A549 (cell line): ENCODE results near the gene OR52B6. TPM values are rescaled to one million over a fixed set of nuclear protein-coding genes. Genes with fewer than 3 reads are reported as not detected.
A peak's percentile ranks its signal among the peaks of the same experiment; 100 is the strongest.

ENCODE experiments used
- ATAC-seq, 2 experiments: fragments of 200-7000 bp in 1 of 2; fragments of >200 bp in 1 of 2; cut with Nextera tagmentation in 1 of 2; cut with Tn5 transposase in 1 of 2; 3 replicates each; pipeline versions ENCODE4 v1.8.0 to v1.9.1; 2018 to 2020; ENCODE audit warnings: mild to moderate bottlenecking in 1 of 2, moderate library complexity in 1 of 2
- CTCF ChIA-PET: fragments of 300-600 bp; sonication (Branson Sonifier 250); formaldehyde crosslinking; extraction: SDS; loops from one replicate; lab custom pipeline; 2021; ENCODE audit warnings: antibody characterized with exemption, inconsistent platforms; lab: Yijun Ruan, JAX
- POLR2A ChIA-PET: fragments of 350-600 bp; formaldehyde crosslinking; extraction: SDS; loops from one replicate; lab custom pipeline; 2021; ENCODE audit warnings: antibody characterized with exemption, inconsistent platforms; lab: Yijun Ruan, JAX
- DNase-seq, 2 experiments: peaks; one replicate each; pipeline versions ENCODE4 v3.0.0 to v3.0.0-alpha.2; 2011 to 2016; ENCODE audit warnings: low read depth in 1 of 2, low spot score in 1 of 2
- FAIRE-seq: peaks from 2 replicates; lab custom pipeline; 2011; peaks lifted over from hg19 to GRCh38; lab: Jason Lieb, UNC
- H3K27ac ChIP-seq, 2 experiments: fragments of >200 bp; sonication (Bioruptor Twin); formaldehyde crosslinking; 3 replicates each; pipeline ENCODE4 v1.5.1; 2016 to 2017
- H3K4me1 ChIP-seq: fragments of >200 bp; sonication (Bioruptor Twin); formaldehyde crosslinking; 3 replicates; pipeline ENCODE4 v1.6.1; 2016
- H3K4me2 ChIP-seq: fragments of >200 bp; sonication (Bioruptor Twin); formaldehyde crosslinking; 3 replicates; pipeline ENCODE4 v1.6.1; 2016
- H3K4me3 ChIP-seq: fragments of >200 bp; sonication (Bioruptor Twin); formaldehyde crosslinking; 3 replicates; pipeline ENCODE4 v1.5.1; 2016
- H3K9me3 ChIP-seq: fragments of >200 bp; sonication (Bioruptor Twin); formaldehyde crosslinking; 3 replicates; pipeline ENCODE4 v1.6.1; 2016
- CHD2 ChIP-seq: fragments of 150-350 bp; IDR thresholded peaks from 2 replicates; pipeline ENCODE4 v1.6.1; 2014; ENCODE audit warnings: low read length; ENCODE audit not compliant: partially characterized antibody
- CTCF ChIP-seq: fragments of >200 bp; sonication (Bioruptor Twin); formaldehyde crosslinking; IDR thresholded peaks from 3 replicates; pipeline ENCODE4 v1.5.1; 2016
- E2F6 ChIP-seq: IDR thresholded peaks from 2 replicates; pipeline ENCODE4 v1.6.1; 2012; ENCODE audit warnings: low read depth, borderline replicate concordance
- EHF ChIP-seq: fragments of 250-450 bp; sonication (Bioruptor Pico); IDR thresholded peaks from 2 replicates; pipeline ENCODE4 v1.5.0; 2020; ENCODE audit warnings: mild to moderate bottlenecking
- FOSB ChIP-seq: fragments of 250-450 bp; sonication (Bioruptor Pico); IDR thresholded peaks from 2 replicates; pipeline ENCODE4 v1.5.0; 2020; ENCODE audit warnings: mild to moderate bottlenecking, moderate library complexity
- FOSL2 ChIP-seq, 2 experiments: fragments of 450-650 bp in 1 of 2; fragments of >200 bp in 1 of 2; sonication (Bioruptor Twin) in 1 of 2; formaldehyde crosslinking; IDR thresholded peaks; 2 replicates each; pipeline versions ENCODE4 v1.5.0 to v1.6.1; 2016 to 2020; ENCODE audit warnings: mild to moderate bottlenecking in 1 of 2, moderate library complexity in 1 of 2
- FOXS1 ChIP-seq: fragments of 250-450 bp; sonication (Bioruptor Pico); IDR thresholded peaks from 2 replicates; pipeline ENCODE4 v1.5.0; 2020; ENCODE audit warnings: mild to moderate bottlenecking, moderate library complexity
- HDAC2 ChIP-seq: fragments of 200-600 bp; sonication (generic); IDR thresholded peaks from 2 replicates; pipeline ENCODE4 v1.6.1; 2016
- HES2 ChIP-seq: fragments of >200 bp; sonication (Bioruptor Twin); formaldehyde crosslinking; IDR thresholded peaks from 2 replicates; pipeline ENCODE4 v1.6.1; 2016
- HOXB5 ChIP-seq: fragments of 250-450 bp; sonication (Bioruptor Pico); IDR thresholded peaks from 2 replicates; pipeline ENCODE4 v1.5.0; 2020; ENCODE audit warnings: mild to moderate bottlenecking, moderate library complexity
- JUNB ChIP-seq: fragments of >200 bp; sonication (Bioruptor Twin); formaldehyde crosslinking; IDR thresholded peaks from 2 replicates; pipeline ENCODE4 v1.6.1; 2016
- KDM1A ChIP-seq: fragments of 200-600 bp; sonication (generic); IDR thresholded peaks from 2 replicates; pipeline ENCODE4 v1.6.1; 2016; ENCODE audit warnings: low read depth, mild to moderate bottlenecking
- KDM5A ChIP-seq: fragments of 200-600 bp; sonication (generic); IDR thresholded peaks from 2 replicates; pipeline ENCODE4 v1.6.1; 2016; ENCODE audit warnings: antibody characterized with exemption, mild to moderate bottlenecking
- NFE2L2 ChIP-seq: fragments of 150-350 bp; conservative IDR thresholded peaks from 2 replicates; pipeline ENCODE4 v1.6.1; 2014; ENCODE audit warnings: low read length
- NR3C1 ChIP-seq: fragments of >200 bp; sonication (Bioruptor Twin); formaldehyde crosslinking; IDR thresholded peaks from 3 replicates; pipeline ENCODE4 v1.6.1; 2017
- PBX3 ChIP-seq: IDR thresholded peaks from 2 replicates; pipeline ENCODE4 v1.6.1; 2012
- POLR2A ChIP-seq: IDR thresholded peaks from 2 replicates; pipeline ENCODE4 v1.6.1; 2012; ENCODE audit warnings: mild to moderate bottlenecking, low read length
- POLR2AphosphoS2 ChIP-seq: conservative IDR thresholded peaks from 2 replicates; pipeline ENCODE4 v1.6.1; 2012; ENCODE audit warnings: low read length, improper control_type of control experiment, inconsistent platforms
- RAD21 ChIP-seq, 2 experiments: fragments of >200 bp in 1 of 2; sonication (Bioruptor Twin) in 1 of 2; formaldehyde crosslinking in 1 of 2; IDR thresholded peaks in 1 of 2; conservative IDR thresholded peaks in 1 of 2; 2 replicates in 1 of 2; 3 replicates in 1 of 2; pipeline ENCODE4 v1.6.1; 2012 to 2018; ENCODE audit warnings: inconsistent platforms in 1 of 2
- RFX5 ChIP-seq: fragments of 450-650 bp; IDR thresholded peaks from 2 replicates; pipeline ENCODE4 v1.7.1; 2014; ENCODE audit warnings: antibody characterized with exemption, mild to moderate bottlenecking, moderate library complexity
- SMC3 ChIP-seq: fragments of >200 bp; sonication (Bioruptor Twin); formaldehyde crosslinking; IDR thresholded peaks from 3 replicates; pipeline ENCODE4 v1.6.1; 2018; ENCODE audit warnings: inconsistent platforms
- SREBF2 ChIP-seq: fragments of 450-650 bp; IDR thresholded peaks from 2 replicates; pipeline ENCODE4 v1.6.1; 2014; ENCODE audit warnings: mild to moderate bottlenecking, moderate library complexity
- TFCP2L1 ChIP-seq: fragments of 250-450 bp; sonication (Bioruptor Pico); IDR thresholded peaks from 2 replicates; pipeline ENCODE4 v1.5.0; 2021; ENCODE audit warnings: mild to moderate bottlenecking
- ZC3H11A ChIP-seq: fragments of 450-650 bp; IDR thresholded peaks from 2 replicates; pipeline ENCODE4 v1.6.1; 2014; ENCODE audit warnings: antibody characterized with exemption, mild to moderate bottlenecking
- ZFP36 ChIP-seq: fragments of 450-650 bp; IDR thresholded peaks from 2 replicates; pipeline ENCODE4 v1.6.1; 2014; ENCODE audit warnings: borderline replicate concordance; ENCODE audit not compliant: partially characterized antibody
- WGBS: methylation state at CpG from one replicate; pipeline ENCODE4 v1.1.6; 2017; ENCODE audit errors: missing lambda C conversion rate; 5-methylcytosine and 5-hydroxymethylcytosine counted together
- polyA plus RNA-seq, 4 experiments: library from polyadenylated mRNA; depleted of rRNA in 3 of 4; stranded (reverse); fragments of >200 nt; fragmentation: RNase III in 1 of 4; extraction: RNeasy Plus Mini Kit Qiagen cat#74134 plus additional on column Dnase treatment in 1 of 4; gene quantifications; 2 replicates in 3 of 4; 3 replicates in 1 of 4; pipeline ENCODE4 v1.2.3, GENCODE V29; 2011 to 2017

OR52B6 gene
- polyA plus RNA-seq, 2 of the 4 experiments (the other 2 are of a cell fraction) = not detected

GRCh38 chr11:5548440-5548839, 32.2 kb upstream of the OR52B6 start, which contains the start of gene OR52H1:
Gene OR52H1 (minus strand): TSS chr11:5548540. CDS start chr11:5545505, 3,035 bp downstream.
- CTCF ChIA-PET = no interaction called here
- WGBS = 3% methylated on average over 1 of the region's 1 CpG

GRCh38 chr11:5550440-5551095, 30.1 kb upstream of the OR52B6 start:
- H3K4me1 ChIP-seq = peaks cover 10% of the 10 kb centered on the region
- H3K27ac ChIP-seq = no peak overlapping the region
- CTCF ChIA-PET = interaction anchor here (0.8 kb wide), 1 partner anchor 46 kb away, joined by 3 read pairs; the partner anchor contains the start of gene TRIM6
- H3K4me2 ChIP-seq = peak overlapping the region; percentile 41
- POLR2A ChIA-PET = no interaction called here
- FAIRE-seq (no peak), DNase-seq (peak in 1 of 2 experiments; percentile 21), ATAC-seq (peak; percentile 77 to 89; a peak in 5 of 6 replicates)
- no peak overlapping the region for H3K4me3 ChIP-seq
- WGBS = 21% methylated on average over 5 of the region's 5 CpGs
- H3K9me3 ChIP-seq = no peaks in the 10 kb centered on the region
- TF ChIP-seq JUNB = peak; percentile 36; the same call in 1 of the 2 replicates
- TF ChIP-seq HDAC2 = no peak
- TF ChIP-seq FOSL2 (IDR thresholded peaks at IDR 0.05) = peak; percentile 51
- TF ChIP-seq FOSL2 (CRISPR knock-in tag; IDR thresholded peaks at IDR 0.05) = peak; percentile 73
- no peak for TF ChIP-seq FOSB (CRISPR knock-in tag)

More at GRCh38 chr11:5548440-5548839, 32.2 kb upstream of the OR52B6 start, which contains the start of gene OR52H1:
- Histone ChIP-seq H3K4me1 (peaks cover 10% of the 10 kb centered on the region), H3K4me2 (no peak within 1 kb of the TSS)
- FAIRE-seq = no peak
- TF ChIP-seq NFE2L2 = no peak
- no peak for TF ChIP-seq ZC3H11A
- TF ChIP-seq JUNB = no peak
- TF ChIP-seq, all 56 proteins: peak for 0
- ATAC-seq (no peak), DNase-seq (no peak)
- Histone ChIP-seq H3K4me3 (no peak within 1 kb of the TSS), H3K9me3 (no peaks in the 10 kb centered on the region), H3K27ac (no peak within 1 kb of the TSS)
- POLR2A ChIA-PET = no interaction called here

- FAIRE-seq = peak; percentile 28
These were observed 27.3 kb upstream of the OR52B6 start for GRCh38 chr11:5553343-5553742.

GRCh38 chr11:5556596-5557188, 24.0 kb upstream of the OR52B6 start:
- no peak; a peak in 1 of 6 replicates for ATAC-seq
- Histone ChIP-seq H3K4me2 (no peak overlapping the region), H3K4me1 (no peaks in the 10 kb centered on the region), H3K4me3 (no peak overlapping the region), H3K27ac (no peak overlapping the region), H3K9me3 (no peaks in the 10 kb centered on the region)
- DNase-seq = no peak
- CTCF ChIA-PET = interaction anchor here (1.2 kb wide), 1 partner anchor 44 kb away, joined by 3 read pairs; no protein-coding TSS in a partner anchor
- POLR2A ChIA-PET = no interaction called here
- FAIRE-seq = no peak
- WGBS = 31% methylated on average over 3 of the region's 3 CpGs
- TF ChIP-seq ZC3H11A (no peak), NR3C1 (no peak), POLR2A (no peak), RFX5 (no peak), POLR2AphosphoS2 (no peak), PBX3 (no peak), CHD2 (no peak), HES2 (no peak), ZFP36 (no peak), E2F6 (no peak), FOXS1 (CRISPR knock-in tag) (no peak), KDM5A (no peak), KDM1A (no peak), JUNB (no peak), TFCP2L1 (CRISPR knock-in tag) (no peak)

More at GRCh38 chr11:5553343-5553742, 27.3 kb upstream of the OR52B6 start:
- Histone ChIP-seq H3K4me2 (no peak overlapping the region), H3K4me3 (no peak overlapping the region), H3K27ac (no peak overlapping the region), H3K4me1 (peaks cover 10% of the 10 kb centered on the region), H3K9me3 (no peaks in the 10 kb centered on the region)
- ChIA-PET POLR2A (no interaction called here), CTCF (interaction anchor here (0.6 to 0.7 kb wide), 3 partner anchors 16 to 76 kb away, joined by 3 to 4 read pairs (median 3); no protein-coding TSS in a partner anchor)
- TF ChIP-seq CTCF (peak; percentile 32), HOXB5 (CRISPR knock-in tag) (no peak), SREBF2 (no peak), EHF (no peak), RAD21 (conservative IDR thresholded peaks at IDR 0.05 in 1 of 2, IDR thresholded peaks at IDR 0.05 in 1 of 2) (peak; percentile 28 to 41; a peak in 4 of 5 replicates), SMC3 (0 out of 3 replicates have a peak, but pooled peaks have one; percentile 30)
- DNase-seq (no peak), ATAC-seq (no peak)
